PC-3 (cell line): Measurements from ENCODE around the gene GFAP. TPM values are rescaled to one million over a fixed set of nuclear protein-coding genes. Genes with fewer than 3 reads are reported as not detected.
A peak's percentile ranks its signal among the peaks of the same experiment; 100 is the strongest.

Experiments
- ATAC-seq: fragments of 200-7000 bp; cut with Tn5 transposase; 2 replicates; pipeline ENCODE4 v1.9.1; 2020; ENCODE audit warnings: mild to moderate bottlenecking, moderate library complexity
- BruUV-seq: library from RNA; stranded (reverse); fragments of 400-500 nt; replicated peaks from 2 replicates; lab custom pipeline; 2021; lab: Mats Ljungman, UMichigan
- CTCF ChIA-PET: fragments of 300-600 bp; sonication (Branson Sonifier 250); formaldehyde crosslinking; loops from one replicate; lab custom pipeline; 2022; ENCODE audit warnings: antibody characterized with exemption; lab: Charles Lee
- POLR2A ChIA-PET: fragments of 300-600 bp; sonication (Branson Sonifier 250); formaldehyde crosslinking; loops from one replicate; lab custom pipeline; 2022; ENCODE audit warnings: antibody characterized with exemption; ENCODE audit not compliant: unreplicated experiment; lab: Charles Lee
- DNase-seq: peaks from one replicate; pipeline ENCODE4 v3.0.0-alpha.2; 2015
- H2AFZ ChIP-seq: fragments of 300-600 bp; sonication (generic); 2 replicates; pipeline ENCODE4 v1.6.0; 2016; ENCODE audit warnings: antibody characterized with exemption, low read length
- H3F3A ChIP-seq: fragments of 300-600 bp; sonication (generic); one replicate; pipeline ENCODE4 v1.6.0; 2017; ENCODE audit warnings: antibody characterized with exemption, low read length, control low read depth, mild to moderate bottlenecking; ENCODE audit not compliant: unreplicated experiment
- H3K27ac ChIP-seq: fragments of 300-600 bp; sonication (generic); 2 replicates; pipeline ENCODE4 v1.5.1; 2016; ENCODE audit warnings: mild to moderate bottlenecking, low read length
- H3K27me3 ChIP-seq: fragments of 300-600 bp; sonication (generic); 2 replicates; pipeline ENCODE4 v1.6.1; 2016; ENCODE audit warnings: low read length, mixed read lengths
- H3K36me3 ChIP-seq: fragments of 300-600 bp; sonication (generic); 2 replicates; pipeline ENCODE4 v1.6.1; 2016; ENCODE audit warnings: low read depth, mixed run types, low read length, mixed read lengths
- H3K4me1 ChIP-seq: fragments of 300-600 bp; sonication (generic); 2 replicates; pipeline ENCODE4 v1.5.1; 2016; ENCODE audit warnings: low read length; ENCODE audit not compliant: insufficient read depth
- H3K4me2 ChIP-seq: fragments of 300-600 bp; sonication (generic); 2 replicates; pipeline ENCODE4 v1.6.0; 2016; ENCODE audit warnings: low read length
- H3K4me3 ChIP-seq: fragments of 300-600 bp; sonication (generic); 2 replicates; pipeline ENCODE4 v1.5.1; 2016; ENCODE audit warnings: mild to moderate bottlenecking, low read length, mixed read lengths
- H3K79me2 ChIP-seq: fragments of 300-600 bp; sonication (generic); 2 replicates; pipeline ENCODE4 v1.6.1; 2017; ENCODE audit warnings: low read length, mixed read lengths
- H3K9ac ChIP-seq: fragments of 300-600 bp; sonication (generic); 2 replicates; pipeline ENCODE4 v1.6.0; 2016; ENCODE audit warnings: mild to moderate bottlenecking, low read length
- H3K9me2 ChIP-seq: fragments of 300-600 bp; sonication (generic); replicated peaks from 2 replicates; pipeline ENCODE4 v1.6.1; 2016; ENCODE audit warnings: mixed run types, low read length, mixed read lengths
- H3K9me3 ChIP-seq: fragments of 300-600 bp; sonication (generic); 2 replicates; pipeline ENCODE4 v1.6.1; 2016; ENCODE audit warnings: low read length, mixed read lengths
- H4K20me1 ChIP-seq: fragments of 300-600 bp; sonication (generic); 2 replicates; pipeline ENCODE4 v1.6.1; 2016; ENCODE audit warnings: low read length, mixed read lengths
- EZH2 ChIP-seq: fragments of 300-600 bp; sonication (generic); IDR thresholded peaks from one replicate; pipeline ENCODE4 v1.6.1; 2017; ENCODE audit warnings: antibody characterized with exemption, mild to moderate bottlenecking, low read length; ENCODE audit not compliant: unreplicated experiment
- EZH2phosphoT487 ChIP-seq: fragments of 300-600 bp; sonication (generic); IDR thresholded peaks from 2 replicates; pipeline ENCODE4 v1.6.1; 2018; ENCODE audit warnings: mild to moderate bottlenecking, antibody characterized with exemption, low read length, borderline replicate concordance
- intact Hi-C: fragments of 100-400 bp; cut with micrococcal nuclease; formaldehyde crosslinking; loops from 2 replicates; pipeline ENCODE4 v1.9.0; 2023
- total RNA-seq: library from RNA; depleted of rRNA; stranded (reverse); fragments of >200 nt; gene quantifications from 2 replicates; pipeline ENCODE4 v1.2.3, GENCODE V29; 2014
- TF ChIP-seq, protein P1 (sequence below): fragments of 300-600 bp; sonication (generic); conservative IDR thresholded peaks from 2 replicates; pipeline ENCODE4 v1.5.1; 2017; ENCODE audit warnings: antibody characterized with exemption, low read depth, mild to moderate bottlenecking, low read length

Gene GFAP
- total RNA-seq, 1 experiment from 2014 or later: 0.29 TPM

DNA sequence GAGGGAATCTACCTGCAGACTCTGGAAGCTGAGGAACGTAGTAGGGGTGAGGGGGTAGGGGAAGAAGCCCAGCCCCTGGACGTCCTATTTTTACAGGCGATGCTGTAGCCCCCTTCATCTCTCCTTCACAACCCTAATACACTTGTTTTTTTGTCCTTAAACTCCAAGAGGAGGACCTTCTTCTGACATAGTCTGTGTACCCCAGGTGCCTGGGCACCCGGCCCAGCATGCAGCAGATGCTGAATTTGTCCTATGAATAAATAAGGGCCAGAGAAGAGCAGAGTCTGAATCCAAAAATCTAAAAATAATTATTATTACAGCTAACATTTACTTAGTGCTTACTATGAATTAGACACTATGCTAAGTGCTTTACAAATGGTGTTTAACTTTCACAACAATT, 27.2 kb upstream of the GFAP start:
- H3K79me2 ChIP-seq: peaks cover 100% of the 10 kb centered on the region
- peaks cover 14% of the 10 kb centered on the region for H3K36me3 ChIP-seq
- H3F3A ChIP-seq: no peaks in the 10 kb centered on the region
- no peak overlapping the region for H2AFZ ChIP-seq
- no peak for ATAC-seq
- no TSS peak for BruUV-seq
- H3K27me3 ChIP-seq: no peaks in the 10 kb centered on the region
- H3K9me3 ChIP-seq: no peaks in the 10 kb centered on the region
- POLR2A ChIA-PET: interaction anchor here (0.6 kb wide), 1 partner anchor 43 kb away, joined by 3 read pairs; the partner anchor contains the start of gene EFTUD2
- intact Hi-C loops: loop anchor here (5.0 kb wide), 1 partner anchor 75 kb away; no protein-coding TSS in a partner anchor
- H4K20me1 ChIP-seq: peaks cover 38% of the 10 kb centered on the region
- H3K4me2 ChIP-seq: peak overlapping the region; percentile 50
- CTCF ChIA-PET: interaction anchor here (1.2 kb wide), 1 partner anchor 23 kb away, joined by 3 read pairs; no protein-coding TSS in a partner anchor
- H3K27ac ChIP-seq: no peak overlapping the region
- H3K4me3 ChIP-seq: no peak overlapping the region
- TF ChIP-seq EZH2 (no peak), EZH2phosphoT487 (no peak)
- TF ChIP-seq, protein P1, sequence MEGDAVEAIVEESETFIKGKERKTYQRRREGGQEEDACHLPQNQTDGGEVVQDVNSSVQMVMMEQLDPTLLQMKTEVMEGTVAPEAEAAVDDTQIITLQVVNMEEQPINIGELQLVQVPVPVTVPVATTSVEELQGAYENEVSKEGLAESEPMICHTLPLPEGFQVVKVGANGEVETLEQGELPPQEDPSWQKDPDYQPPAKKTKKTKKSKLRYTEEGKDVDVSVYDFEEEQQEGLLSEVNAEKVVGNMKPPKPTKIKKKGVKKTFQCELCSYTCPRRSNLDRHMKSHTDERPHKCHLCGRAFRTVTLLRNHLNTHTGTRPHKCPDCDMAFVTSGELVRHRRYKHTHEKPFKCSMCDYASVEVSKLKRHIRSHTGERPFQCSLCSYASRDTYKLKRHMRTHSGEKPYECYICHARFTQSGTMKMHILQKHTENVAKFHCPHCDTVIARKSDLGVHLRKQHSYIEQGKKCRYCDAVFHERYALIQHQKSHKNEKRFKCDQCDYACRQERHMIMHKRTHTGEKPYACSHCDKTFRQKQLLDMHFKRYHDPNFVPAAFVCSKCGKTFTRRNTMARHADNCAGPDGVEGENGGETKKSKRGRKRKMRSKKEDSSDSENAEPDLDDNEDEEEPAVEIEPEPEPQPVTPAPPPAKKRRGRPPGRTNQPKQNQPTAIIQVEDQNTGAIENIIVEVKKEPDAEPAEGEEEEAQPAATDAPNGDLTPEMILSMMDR: no peak
- peaks cover 56% of the 10 kb centered on the region for H3K4me1 ChIP-seq
- H3K9me2 ChIP-seq: no peaks in the 10 kb centered on the region
- no peak for DNase-seq
- H3K9ac ChIP-seq: no peak overlapping the region

DNA sequence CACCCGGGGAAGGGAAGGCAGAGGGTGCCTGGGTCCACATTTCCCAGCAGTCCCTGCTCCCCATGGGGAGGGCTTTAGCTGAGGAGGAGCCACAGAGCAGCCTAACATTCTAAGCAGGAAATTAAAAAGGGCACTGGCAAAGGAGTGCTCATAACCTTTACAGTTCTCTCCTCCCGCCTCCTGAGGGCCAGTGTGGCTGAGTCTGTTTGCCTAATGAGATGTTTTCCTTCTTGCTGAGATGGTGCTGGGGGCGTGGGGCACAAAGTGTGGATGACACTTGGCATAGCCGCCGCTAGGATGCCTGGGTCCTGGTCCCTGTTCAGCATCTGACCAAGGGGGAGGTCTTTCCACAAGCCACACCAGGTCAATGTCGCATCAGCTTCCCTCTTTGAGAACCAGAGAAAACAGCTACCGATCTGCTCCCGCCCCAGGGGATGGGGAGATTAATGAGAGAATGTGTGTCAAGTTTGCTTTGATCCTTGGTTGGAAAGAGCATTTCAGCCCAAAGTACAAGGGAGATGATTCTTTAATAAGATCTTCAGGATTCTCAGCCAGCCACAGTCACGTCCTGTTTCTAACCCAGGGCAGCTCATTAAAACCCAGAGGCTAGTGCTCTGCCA, 26.5 kb upstream of the GFAP start:
- no TSS peak for BruUV-seq
- peaks cover 100% of the 10 kb centered on the region for H3K79me2 ChIP-seq
- ATAC-seq: peak; percentile 64
- peak overlapping the region; percentile 50 for H3K4me2 ChIP-seq
- ChIA-PET CTCF (interaction anchor here (1.2 kb wide), 1 partner anchor 23 kb away, joined by 3 read pairs; no protein-coding TSS in a partner anchor), POLR2A (no interaction called here)
- no peak overlapping the region for H3K27ac ChIP-seq
- peaks cover 21% of the 10 kb centered on the region for H3K36me3 ChIP-seq
- no peaks in the 10 kb centered on the region for H3K27me3 ChIP-seq
- no peak for DNase-seq
- H3K9ac ChIP-seq: no peak overlapping the region
- H2AFZ ChIP-seq: no peak overlapping the region
- no peak overlapping the region for H3K4me3 ChIP-seq
- intact Hi-C loops: loop anchor here (2.0 to 5.0 kb wide), 2 partner anchors 41 to 75 kb away; no protein-coding TSS in a partner anchor
- TF ChIP-seq EZH2: no peak
- H3K9me3 ChIP-seq: no peaks in the 10 kb centered on the region
- H3F3A ChIP-seq: no peaks in the 10 kb centered on the region
- no peaks in the 10 kb centered on the region for H3K9me2 ChIP-seq
- peaks cover 56% of the 10 kb centered on the region for H3K4me1 ChIP-seq
- peaks cover 43% of the 10 kb centered on the region for H4K20me1 ChIP-seq

DNA sequence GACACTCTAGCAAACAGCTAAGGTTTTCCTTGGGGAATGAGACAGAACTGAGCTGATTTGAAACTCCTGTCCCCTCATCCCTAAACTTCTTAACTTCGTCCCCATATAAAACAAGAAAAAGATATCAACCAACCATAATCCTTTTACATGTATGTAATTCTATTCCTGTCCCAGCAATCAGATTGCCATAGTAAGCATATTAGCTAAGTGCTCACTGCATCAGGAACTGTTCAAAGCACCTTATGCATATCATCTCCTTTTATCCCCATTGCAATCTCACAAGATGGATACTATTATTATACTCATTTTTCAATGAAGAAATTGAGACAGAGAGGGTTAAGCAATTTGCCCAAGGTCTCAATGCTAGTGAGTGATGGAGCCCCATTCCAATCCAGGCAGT, 25.5 kb upstream of the GFAP start:
- Histone ChIP-seq H3K27ac (no peak overlapping the region), H3K4me1 (peaks cover 53% of the 10 kb centered on the region), H3K4me3 (peak overlapping the region; percentile 4; the same call in 1 of the 2 replicates), H3K9me3 (no peaks in the 10 kb centered on the region), H3K4me2 (peak overlapping the region; percentile 50), H4K20me1 (peaks cover 44% of the 10 kb centered on the region), H2AFZ (no peak overlapping the region), H3K9me2 (no peaks in the 10 kb centered on the region), H3K36me3 (peaks cover 27% of the 10 kb centered on the region), H3F3A (no peaks in the 10 kb centered on the region), H3K9ac (no peak overlapping the region), H3K79me2 (peaks cover 93% of the 10 kb centered on the region), H3K27me3 (no peaks in the 10 kb centered on the region)
- ATAC-seq (peak; percentile 14; the same call in 1 of the 2 replicates), DNase-seq (no peak)
- intact Hi-C loops: loop anchor here (2.0 to 5.0 kb wide), 2 partner anchors 40 to 77 kb away; no protein-coding TSS in a partner anchor
- ChIA-PET POLR2A (interaction anchor here (0.6 kb wide), 1 partner anchor 17 kb away, joined by 3 read pairs; no protein-coding TSS in a partner anchor), CTCF (interaction anchor here (0.5 kb wide), 1 partner anchor 21 kb away, joined by 3 read pairs; no protein-coding TSS in a partner anchor)
- no peak for TF ChIP-seq EZH2
- TF ChIP-seq, protein P1: no peak
- no peak for TF ChIP-seq EZH2phosphoT487
- no TSS peak for BruUV-seq
